K562 treated with DMSO at 1 percent for 24 hours (cell line): ENCODE data around the gene CALM1. TPM values are rescaled to one million over a fixed set of nuclear protein-coding genes. Genes with fewer than 3 reads are reported as not detected.

ENCODE experiments used
- total RNA-seq: library from RNA; unstranded; fragments of 300-600 nt; gene quantifications from 2 replicates; pipeline ENCODE4 v1.2.3, GENCODE V29; 2022; ENCODE audit warnings: low read depth; ENCODE audit not compliant: insufficient read depth

The CALM1 gene
- 198 and 220 TPM in 2 replicates for total RNA-seq

GRCh38 chr14:90396341-90397339, at the start of gene CALM1:
Gene CALM1 (plus strand): TSS chr14:90397029. CDS start chr14:90397231, 202 bp downstream.

Other genes starting within 250 kb of the CALM1 start
- 94.4 and 125 TPM in 2 replicates for gene PSMC1, start 140.5 kb upstream of the CALM1 start, total RNA-seq
- 3.9 and 4.9 TPM in 2 replicates for gene NRDE2, start 65.1 kb upstream of the CALM1 start, total RNA-seq